NCI-H146 treated with DMSO at 0.1 percent for 48 hours (cell line): ENCODE measurements around the gene SLC25A28.

Experiments used
- DNase-seq: peaks from one replicate; lab custom pipeline; 2025; ENCODE audit not compliant: unreplicated experiment; lab: John Stamatoyannopoulos, UW

SLC25A28 gene

GRCh38 chr10:99619851-99620710, at the start of gene SLC25A28:
TSS of gene SLC25A28 (minus strand) at chr10:99620439. CDS start at chr10:99620335, 104 bp downstream.
- DNase-seq: peak; percentile 99

GRCh38 chr10:99667108-99667751, 47.0 kb upstream of the SLC25A28 start:
- no peak for DNase-seq

- DNase-seq: no peak
These were observed 45.1 kb upstream of the SLC25A28 start for GRCh38 chr10:99665304-99665703.

- DNase-seq: no peak
These were observed 41.1 kb upstream of the SLC25A28 start for GRCh38 chr10:99661377-99661763.

- DNase-seq: no peak
These were observed 40.6 kb upstream of the SLC25A28 start for GRCh38 chr10:99660662-99661376.

- no peak for DNase-seq
These were observed 39.7 kb upstream of the SLC25A28 start for GRCh38 chr10:99659868-99660366.

GRCh38 chr10:99659031-99659867, 39.0 kb upstream of the SLC25A28 start, which contains the start of gene ENTPD7:
TSS of gene ENTPD7 (plus strand) at chr10:99659509. CDS start at chr10:99659957, 448 bp downstream.
- peak; percentile 92 for DNase-seq

- no peak for DNase-seq
These were observed 38.4 kb upstream of the SLC25A28 start for GRCh38 chr10:99658622-99659030.

- no peak for DNase-seq
These were observed 36.2 kb upstream of the SLC25A28 start for GRCh38 chr10:99656199-99657064.

- no peak for DNase-seq
These were observed 34.3 kb upstream of the SLC25A28 start for GRCh38 chr10:99654390-99655175.

- DNase-seq: no peak
These were observed 32.7 kb upstream of the SLC25A28 start for GRCh38 chr10:99652800-99653390.

GRCh38 chr10:99648717-99649116, 28.5 kb upstream of the SLC25A28 start:
- no peak for DNase-seq

GRCh38 chr10:99647601-99648151, 27.4 kb upstream of the SLC25A28 start:
- DNase-seq: no peak

- DNase-seq: no peak
These were observed 13.6 kb upstream of the SLC25A28 start for GRCh38 chr10:99633832-99634231.

GRCh38 chr10:99631496-99631895, 11.3 kb upstream of the SLC25A28 start:
- no peak for DNase-seq

GRCh38 chr10:99630991-99631390, 10.8 kb upstream of the SLC25A28 start:
- DNase-seq: no peak

- no peak for DNase-seq
These were observed 10.2 kb upstream of the SLC25A28 start for GRCh38 chr10:99630433-99630832.

- no peak for DNase-seq
These were observed 9.4 kb upstream of the SLC25A28 start for GRCh38 chr10:99629625-99629978.
